ENCODE data around the gene CBX3.

DNA sequence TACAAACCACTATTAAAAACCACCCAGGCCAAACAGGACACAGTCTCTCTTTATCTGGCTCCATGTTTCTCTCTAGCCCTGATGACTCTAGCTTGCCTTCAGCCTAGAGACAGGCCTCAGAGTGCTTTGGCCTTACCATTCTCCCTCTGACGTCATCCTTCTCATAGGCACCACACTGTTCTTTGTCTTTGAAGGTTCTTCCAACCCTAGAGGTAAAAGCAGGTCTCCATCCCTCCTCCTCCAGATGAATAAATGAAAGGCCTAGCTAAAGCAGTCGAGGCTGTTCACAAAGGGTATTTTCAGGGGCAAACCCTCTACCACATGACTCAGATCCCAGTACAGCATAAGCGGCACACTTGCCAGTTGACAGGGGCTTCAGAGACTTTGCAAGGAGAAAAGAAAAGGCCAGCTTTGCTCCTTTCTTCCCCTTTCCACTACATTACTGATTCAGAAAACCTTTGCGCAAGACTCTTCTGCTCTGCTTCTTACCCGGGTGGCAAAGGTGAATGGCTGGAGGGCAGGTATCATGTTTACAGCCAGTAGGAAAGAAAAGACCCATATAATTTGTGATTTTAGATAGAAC, 34.8 kb upstream of the CBX3 start:
- TF ChIP-seq EZH2 (IDR thresholded peaks at IDR 0.05; ENCODE audit: insufficient read depth, low read length) = no peak
- TF ChIP-seq, protein P1, sequence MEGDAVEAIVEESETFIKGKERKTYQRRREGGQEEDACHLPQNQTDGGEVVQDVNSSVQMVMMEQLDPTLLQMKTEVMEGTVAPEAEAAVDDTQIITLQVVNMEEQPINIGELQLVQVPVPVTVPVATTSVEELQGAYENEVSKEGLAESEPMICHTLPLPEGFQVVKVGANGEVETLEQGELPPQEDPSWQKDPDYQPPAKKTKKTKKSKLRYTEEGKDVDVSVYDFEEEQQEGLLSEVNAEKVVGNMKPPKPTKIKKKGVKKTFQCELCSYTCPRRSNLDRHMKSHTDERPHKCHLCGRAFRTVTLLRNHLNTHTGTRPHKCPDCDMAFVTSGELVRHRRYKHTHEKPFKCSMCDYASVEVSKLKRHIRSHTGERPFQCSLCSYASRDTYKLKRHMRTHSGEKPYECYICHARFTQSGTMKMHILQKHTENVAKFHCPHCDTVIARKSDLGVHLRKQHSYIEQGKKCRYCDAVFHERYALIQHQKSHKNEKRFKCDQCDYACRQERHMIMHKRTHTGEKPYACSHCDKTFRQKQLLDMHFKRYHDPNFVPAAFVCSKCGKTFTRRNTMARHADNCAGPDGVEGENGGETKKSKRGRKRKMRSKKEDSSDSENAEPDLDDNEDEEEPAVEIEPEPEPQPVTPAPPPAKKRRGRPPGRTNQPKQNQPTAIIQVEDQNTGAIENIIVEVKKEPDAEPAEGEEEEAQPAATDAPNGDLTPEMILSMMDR (IDR thresholded peaks at IDR 0.05; ENCODE audit: insufficient read depth, low read depth, low read length) = no peak
